Epidermal melanocyte (primary cell): ENCODE results near the gene PLD1.

Experiments used
- DNase-seq: peaks from one replicate; pipeline ENCODE4 v3.0.0; 2011; ENCODE audit warnings: low spot score; ENCODE audit not compliant: insufficient read length

Gene PLD1

GRCh38 chr3:171799501-171799900 is 10.8 kb downstream of the PLD1 start:
- no peak for DNase-seq

GRCh38 chr3:171797873-171798272 is 12.4 kb downstream of the PLD1 start:
- no peak for DNase-seq

- no peak for DNase-seq
Measured at GRCh38 chr3:171797265-171797679, 13.0 kb downstream of the PLD1 start.

GRCh38 chr3:171796625-171797264 is 13.5 kb downstream of the PLD1 start:
- DNase-seq, result no peak

GRCh38 chr3:171792531-171792930 is 17.8 kb downstream of the PLD1 start:
- DNase-seq, result no peak

- no peak for DNase-seq
Measured at GRCh38 chr3:171791692-171792076, 18.6 kb downstream of the PLD1 start.

- DNase-seq, result no peak
Measured at GRCh38 chr3:171790898-171791691, 19.2 kb downstream of the PLD1 start.

GRCh38 chr3:171790574-171790897 is 19.7 kb downstream of the PLD1 start:
- no peak for DNase-seq

GRCh38 chr3:171789759-171790505 is 20.4 kb downstream of the PLD1 start:
- DNase-seq, result no peak

GRCh38 chr3:171788546-171789351 is 21.5 kb downstream of the PLD1 start:
- DNase-seq, result peak; percentile 58

GRCh38 chr3:171786997-171787396 is 23.3 kb downstream of the PLD1 start:
- no peak for DNase-seq

- DNase-seq, result no peak
Measured at GRCh38 chr3:171784937-171785336, 25.3 kb downstream of the PLD1 start.

GRCh38 chr3:171784387-171784786 is 25.9 kb downstream of the PLD1 start:
- DNase-seq, result no peak

GRCh38 chr3:171783626-171784025 is 26.7 kb downstream of the PLD1 start:
- DNase-seq, result no peak

- DNase-seq, result no peak
Measured at GRCh38 chr3:171783086-171783485, 27.2 kb downstream of the PLD1 start.

GRCh38 chr3:171782617-171783016 is 27.7 kb downstream of the PLD1 start:
- no peak for DNase-seq

- no peak for DNase-seq
Measured at GRCh38 chr3:171781711-171782127, 28.6 kb downstream of the PLD1 start.

- DNase-seq, result peak; percentile 43
Measured at GRCh38 chr3:171778493-171778892, 31.8 kb downstream of the PLD1 start.

GRCh38 chr3:171777596-171777995 is 32.7 kb downstream of the PLD1 start:
- no peak for DNase-seq

GRCh38 chr3:171776839-171777583 is 33.3 kb downstream of the PLD1 start:
- no peak for DNase-seq

GRCh38 chr3:171776411-171776810 is 33.9 kb downstream of the PLD1 start:
- peak; percentile 46 for DNase-seq
